Fibroblast of mammary gland (primary cell): ENCODE results near the gene NEK1.

ENCODE experiments used
- DNase-seq: peaks from one replicate; pipeline ENCODE4 v3.0.0-alpha.2; 2010; ENCODE audit warnings: low read depth
- H3K4me3 ChIP-seq: 2 replicates; pipeline ENCODE4 v1.5.1; 2011; ENCODE audit warnings: low read depth, mild to moderate bottlenecking, low read length, moderate library complexity; ENCODE audit not compliant: control insufficient read depth
- CTCF ChIP-seq: conservative IDR thresholded peaks from 2 replicates; pipeline ENCODE4 v1.5.1; 2011; ENCODE audit warnings: low read depth, low read length, inconsistent platforms; ENCODE audit not compliant: control insufficient read depth, insufficient read depth

The NEK1 gene

DNA sequence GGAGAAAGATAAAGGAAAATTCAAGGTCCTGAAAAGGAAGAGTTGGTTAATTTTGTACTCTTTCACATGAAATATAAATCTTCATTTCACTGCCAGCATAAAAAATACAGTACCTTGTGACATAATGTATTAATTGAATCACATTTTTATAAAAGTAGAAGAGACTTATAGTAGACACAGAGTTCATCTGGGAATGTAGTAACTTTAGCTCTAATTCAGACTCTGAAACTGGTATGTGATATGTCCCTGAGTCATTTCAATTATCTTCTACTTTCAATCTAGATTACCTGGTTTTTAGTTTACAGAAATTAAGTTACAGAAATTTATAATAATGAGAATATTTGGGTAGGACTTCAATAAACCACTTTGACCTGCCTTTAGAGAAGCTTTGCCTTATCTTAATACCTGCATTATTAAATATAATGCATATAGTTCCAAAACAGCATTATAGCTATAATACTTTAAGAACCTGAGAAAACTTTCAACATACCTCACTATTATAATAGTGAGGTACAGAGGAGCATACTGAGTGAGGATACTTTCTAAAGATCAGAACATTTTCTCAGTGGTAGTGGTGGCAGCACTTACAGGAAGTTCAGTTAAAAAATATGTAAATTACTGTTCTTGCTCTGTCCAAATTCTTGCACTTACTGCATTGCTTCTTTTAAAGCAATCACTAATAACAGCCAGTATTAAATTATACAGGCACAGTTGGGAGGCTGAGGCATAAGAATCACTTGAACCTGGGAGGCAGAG lies 11.2 kb downstream of the NEK1 start:
- H3K4me3 ChIP-seq = no peak overlapping the region
- TF ChIP-seq CTCF = no peak
- no peak for DNase-seq

DNA sequence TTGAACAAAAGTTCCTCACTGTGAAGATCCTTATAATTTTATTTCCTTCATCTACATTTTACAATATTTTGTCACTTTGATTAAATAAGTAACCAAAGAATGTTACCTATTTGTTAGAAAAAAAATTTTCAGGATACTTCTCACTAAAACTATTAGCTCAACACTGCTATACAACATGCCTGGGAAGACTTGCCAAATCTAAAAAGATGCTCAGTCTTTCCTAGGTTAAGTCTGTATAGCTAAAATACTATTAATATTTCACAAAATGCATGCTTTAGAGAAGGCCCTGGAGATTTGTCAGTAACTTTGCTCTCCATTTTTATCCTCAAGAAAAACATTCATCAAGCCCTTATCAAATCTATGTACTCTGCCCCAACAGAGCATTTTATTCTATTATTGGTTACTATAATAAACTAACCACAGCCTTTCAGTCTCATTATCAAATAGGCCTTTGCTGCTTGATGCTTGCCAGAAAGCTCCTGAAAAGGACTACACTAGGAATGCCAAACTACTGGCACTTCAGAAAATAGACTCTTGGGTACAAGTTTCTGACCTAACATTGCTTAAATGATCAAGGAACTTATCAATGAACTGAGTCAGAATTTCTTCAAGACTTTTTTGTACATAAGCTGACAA lies 17.7 kb downstream of the NEK1 start:
- no peak for TF ChIP-seq CTCF
- no peak overlapping the region for H3K4me3 ChIP-seq
- no peak for DNase-seq

- no peak overlapping the region for H3K4me3 ChIP-seq
- DNase-seq = no peak
- no peak for TF ChIP-seq CTCF
Measured at GRCh38 chr4:169593050-169593560, 19.3 kb downstream of the NEK1 start.

DNA sequence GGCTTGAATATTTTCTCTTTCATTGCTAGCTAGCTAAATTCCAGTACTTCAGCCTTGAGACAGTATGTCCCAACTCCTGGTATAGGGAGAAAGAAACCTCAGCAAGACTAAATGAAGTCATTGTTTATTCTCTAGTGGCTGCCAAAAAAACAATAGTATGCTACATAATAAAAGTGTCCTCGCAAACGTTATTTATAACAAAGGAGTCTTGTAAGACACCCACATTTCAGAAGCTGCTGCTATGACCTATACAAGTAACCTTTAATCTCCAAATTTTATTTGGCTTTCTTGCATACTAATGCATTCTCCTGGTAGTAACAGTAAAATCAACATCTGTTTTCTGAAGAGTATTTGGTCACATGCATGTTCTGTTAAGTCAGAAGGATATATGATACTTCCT lies 28.8 kb downstream of the NEK1 start:
- DNase-seq = peak; percentile 56
- H3K4me3 ChIP-seq = no peak overlapping the region
- TF ChIP-seq CTCF = no peak

- DNase-seq = peak; percentile 49
- TF ChIP-seq CTCF = no peak
- no peak overlapping the region for H3K4me3 ChIP-seq
Measured at GRCh38 chr4:169582706-169583105, 29.7 kb downstream of the NEK1 start.

GRCh38 chr4:169582203-169582602 lies 30.2 kb downstream of the NEK1 start:
- no peak for TF ChIP-seq CTCF
- DNase-seq = no peak
- no peak overlapping the region for H3K4me3 ChIP-seq
